ENCODE results near the gene PARS2.
A peak's percentile ranks its signal among the peaks of the same experiment; 100 is the strongest.

The PARS2 gene

GRCh38 chr1:54736685-54737084 lies 27.6 kb downstream of the PARS2 start:
- no peak for DNase-seq (ENCODE audit: low read depth)

GRCh38 chr1:54728027-54728426 lies 36.3 kb downstream of the PARS2 start:
- DNase-seq (ENCODE audit: low read depth) = no peak

GRCh38 chr1:54724771-54725170 lies 39.6 kb downstream of the PARS2 start:
- DNase-seq (ENCODE audit: low read depth) = no peak

- DNase-seq (ENCODE audit: low read depth) = no peak
Observed at GRCh38 chr1:54723985-54724384, 40.3 kb downstream of the PARS2 start.

- no peak for DNase-seq (ENCODE audit: low read depth)
Observed at GRCh38 chr1:54721719-54722118, 42.6 kb downstream of the PARS2 start.

- no peak for DNase-seq (ENCODE audit: low read depth)
Observed at GRCh38 chr1:54716299-54717047, 47.9 kb downstream of the PARS2 start.

- DNase-seq (ENCODE audit: low read depth) = peak; percentile 63
Observed at GRCh38 chr1:54715493-54716298, 48.6 kb downstream of the PARS2 start, which contains the start of gene TTC4. Gene TTC4, plus strand, starts transcription at chr1:54715861. Its CDS starts 48 bp downstream, at chr1:54715909.

GRCh38 chr1:54714881-54715492 lies 49.3 kb downstream of the PARS2 start:
- no peak for DNase-seq (ENCODE audit: low read depth)

GRCh38 chr1:54711536-54711935 lies 52.8 kb downstream of the PARS2 start:
- no peak for DNase-seq (ENCODE audit: low read depth)

GRCh38 chr1:54710841-54711240 lies 53.5 kb downstream of the PARS2 start:
- no peak for DNase-seq (ENCODE audit: low read depth)

- no peak for DNase-seq (ENCODE audit: low read depth)
Observed at GRCh38 chr1:54710434-54710833, 53.9 kb downstream of the PARS2 start.

GRCh38 chr1:54709547-54710292 lies 54.6 kb downstream of the PARS2 start:
- DNase-seq (ENCODE audit: low read depth) = no peak

GRCh38 chr1:54708385-54708784 lies 55.9 kb downstream of the PARS2 start:
- no peak for DNase-seq (ENCODE audit: low read depth)

All from T-helper 22 cell (primary cell).